ENCODE measurements around the gene GSK3B.

Gene GSK3B

GRCh38 chr3:120098710-120099109 is 4.5 kb upstream of the GSK3B start:
- DNase-seq (ENCODE audit: low read depth in 2 of 3, low spot score in 1 of 3): no peak

- no peak for DNase-seq (ENCODE audit: low read depth in 2 of 3, low spot score in 1 of 3)
Measured at GRCh38 chr3:120095979-120096426, 1.8 kb upstream of the GSK3B start.

GRCh38 chr3:120095226-120095978 is 1.2 kb upstream of the GSK3B start:
- DNase-seq (ENCODE audit: low read depth in 2 of 3, low spot score in 1 of 3): peak; percentile 78 to 87 (median 85)

GRCh38 chr3:120094776-120095225 is 554 bp upstream of the GSK3B start:
- DNase-seq (ENCODE audit: low read depth in 2 of 3, low spot score in 1 of 3): peak in 2 of 3 donors; percentile 99

- peak in 1 of 3 donors; percentile 11 for DNase-seq (ENCODE audit: low read depth in 2 of 3, low spot score in 1 of 3)
Measured at GRCh38 chr3:120093119-120093910, 932 bp downstream of the GSK3B start.

- no peak for DNase-seq (ENCODE audit: low read depth in 2 of 3, low spot score in 1 of 3)
Measured at GRCh38 chr3:120092474-120092873, 1.8 kb downstream of the GSK3B start.

GRCh38 chr3:120090422-120090821 is 3.8 kb downstream of the GSK3B start:
- no peak for DNase-seq (ENCODE audit: low read depth in 2 of 3, low spot score in 1 of 3)

GRCh38 chr3:120089089-120089488 is 5.2 kb downstream of the GSK3B start:
- no peak for DNase-seq (ENCODE audit: low read depth in 2 of 3, low spot score in 1 of 3)

GRCh38 chr3:120088622-120089021 is 5.6 kb downstream of the GSK3B start:
- no peak for DNase-seq (ENCODE audit: low read depth in 2 of 3, low spot score in 1 of 3)

GRCh38 chr3:120081719-120082118 is 12.5 kb downstream of the GSK3B start:
- DNase-seq (ENCODE audit: low read depth in 2 of 3, low spot score in 1 of 3): no peak

- no peak for DNase-seq (ENCODE audit: low read depth in 2 of 3, low spot score in 1 of 3)
Measured at GRCh38 chr3:120080836-120081235, 13.4 kb downstream of the GSK3B start.

GRCh38 chr3:120077731-120078130 is 16.5 kb downstream of the GSK3B start:
- DNase-seq (ENCODE audit: low read depth in 2 of 3, low spot score in 1 of 3): no peak

GRCh38 chr3:120072867-120073525 is 21.3 kb downstream of the GSK3B start:
- DNase-seq (ENCODE audit: low read depth in 2 of 3, low spot score in 1 of 3): no peak

- DNase-seq (ENCODE audit: low read depth in 2 of 3, low spot score in 1 of 3): no peak
Measured at GRCh38 chr3:120071259-120071658, 23.0 kb downstream of the GSK3B start.

- no peak for DNase-seq (ENCODE audit: low read depth in 2 of 3, low spot score in 1 of 3)
Measured at GRCh38 chr3:120070263-120070981, 23.8 kb downstream of the GSK3B start.

- DNase-seq (ENCODE audit: low read depth in 2 of 3, low spot score in 1 of 3): no peak
Measured at GRCh38 chr3:120067083-120067482, 27.2 kb downstream of the GSK3B start.

- DNase-seq (ENCODE audit: low read depth in 2 of 3, low spot score in 1 of 3): no peak
Measured at GRCh38 chr3:120066634-120067033, 27.6 kb downstream of the GSK3B start.

- no peak for DNase-seq (ENCODE audit: low read depth in 2 of 3, low spot score in 1 of 3)
Measured at GRCh38 chr3:120064641-120065040, 29.6 kb downstream of the GSK3B start.

GRCh38 chr3:120062474-120062873 is 31.8 kb downstream of the GSK3B start:
- no peak for DNase-seq (ENCODE audit: low read depth in 2 of 3, low spot score in 1 of 3)

GRCh38 chr3:120059081-120059864 is 35.0 kb downstream of the GSK3B start:
- no peak for DNase-seq (ENCODE audit: low read depth in 2 of 3, low spot score in 1 of 3)
